Measurements from ENCODE around the gene EOMES.

Gene EOMES

DNA sequence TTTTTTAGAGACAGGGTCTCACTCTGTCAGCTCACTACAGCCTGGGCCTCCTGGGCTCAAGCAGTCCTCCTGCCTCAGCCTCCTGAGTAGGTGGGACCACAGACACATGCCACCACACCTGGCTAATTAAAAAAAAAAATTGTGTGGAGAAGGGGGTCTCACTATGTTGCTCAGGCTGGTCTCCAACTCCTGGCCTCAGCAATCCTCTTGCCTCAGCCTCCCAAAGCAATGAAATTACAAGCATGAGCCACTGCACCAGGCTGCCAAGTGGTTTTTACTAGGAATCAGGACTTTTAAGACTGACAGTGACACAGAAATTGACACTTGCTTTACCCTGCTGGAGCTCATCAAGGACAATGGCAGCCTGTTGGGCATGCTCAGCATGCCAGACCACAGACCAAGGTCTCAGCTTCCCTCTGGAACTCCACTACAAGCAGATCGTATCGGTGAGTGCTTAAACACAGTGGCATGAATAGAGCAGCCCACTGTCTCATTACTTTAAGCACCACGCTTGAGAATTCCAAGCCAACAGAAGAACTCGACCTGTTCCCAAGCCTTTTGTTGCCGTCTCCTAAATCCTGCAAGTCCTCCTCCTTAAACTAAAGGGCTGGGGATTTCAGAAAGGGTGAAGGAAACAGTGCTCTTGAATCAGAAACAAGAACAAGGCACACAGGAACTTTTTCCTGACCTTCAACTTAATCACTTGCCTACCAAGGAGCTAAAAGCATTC lies 41.4 kb downstream of the EOMES start:
- DNase-seq (ENCODE audit: low spot score): no peak

GRCh38 chr3:27679691-27680090 lies 42.4 kb downstream of the EOMES start:
- DNase-seq (ENCODE audit: low spot score): no peak

DNA sequence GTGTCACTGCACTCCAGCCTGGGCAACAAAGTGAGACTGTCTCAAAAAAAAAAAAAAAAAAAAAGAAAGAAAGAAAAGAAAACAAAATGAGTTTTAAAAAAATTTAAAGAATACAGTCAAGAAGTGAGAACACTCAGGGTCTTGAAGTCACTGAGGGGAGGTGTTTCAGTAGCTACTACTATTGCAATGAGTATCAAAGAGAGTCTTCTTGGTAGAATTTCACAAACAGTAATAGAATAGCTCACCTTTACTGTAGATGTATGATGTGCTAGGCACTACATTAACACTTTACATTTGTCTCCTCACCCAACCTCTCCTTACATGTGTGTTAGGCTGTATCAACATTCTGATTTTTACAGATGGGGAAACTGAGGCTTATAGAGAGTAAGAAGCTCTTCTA lies 43.9 kb downstream of the EOMES start:
- no peak for DNase-seq (ENCODE audit: low spot score)

GRCh38 chr3:27677565-27677964 lies 44.6 kb downstream of the EOMES start:
- DNase-seq (ENCODE audit: low spot score): no peak

DNA sequence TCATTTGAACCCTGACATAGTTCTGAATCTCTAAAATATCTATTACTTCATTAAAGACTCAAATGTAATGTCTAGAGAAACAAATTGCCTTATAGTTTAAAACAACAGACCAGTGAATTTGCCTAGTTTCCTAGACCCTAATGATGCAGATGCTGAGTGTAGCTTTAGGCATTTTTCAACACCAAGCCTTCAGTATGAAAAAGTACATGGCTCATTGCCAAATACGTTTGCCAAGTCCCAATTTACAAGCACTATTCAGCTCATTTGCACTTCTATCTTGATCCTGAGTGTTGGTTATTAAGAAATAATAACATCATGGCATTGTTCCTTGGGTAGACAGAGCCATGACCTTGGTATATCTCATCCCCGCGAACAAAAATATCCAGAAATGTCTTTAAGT lies 46.8 kb downstream of the EOMES start:
- DNase-seq (ENCODE audit: low spot score): no peak

GRCh38 chr3:27673701-27674100 lies 48.4 kb downstream of the EOMES start:
- DNase-seq (ENCODE audit: low spot score): no peak

GRCh38 chr3:27671101-27671500 lies 51.0 kb downstream of the EOMES start:
- no peak for DNase-seq (ENCODE audit: low spot score)

DNA sequence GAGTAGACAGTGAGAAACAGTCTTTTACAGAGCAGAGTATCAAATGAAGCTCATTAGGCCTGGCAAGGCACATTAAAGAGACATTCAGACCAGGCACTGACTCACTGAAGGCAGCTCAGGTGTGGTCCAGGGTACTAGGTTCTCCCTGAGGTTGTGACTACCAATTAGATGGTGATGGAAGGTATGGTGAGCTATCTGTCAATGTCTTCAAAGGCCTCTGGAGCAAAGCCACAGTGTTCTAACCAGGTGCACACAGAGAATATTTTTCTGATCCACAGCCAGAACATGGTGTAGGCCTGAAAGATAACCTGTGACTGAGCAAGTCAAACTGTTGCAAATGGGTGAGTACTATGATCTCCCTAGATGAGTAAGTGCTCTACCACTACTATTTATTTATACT lies 51.5 kb downstream of the EOMES start:
- no peak for DNase-seq (ENCODE audit: low spot score)

DNA sequence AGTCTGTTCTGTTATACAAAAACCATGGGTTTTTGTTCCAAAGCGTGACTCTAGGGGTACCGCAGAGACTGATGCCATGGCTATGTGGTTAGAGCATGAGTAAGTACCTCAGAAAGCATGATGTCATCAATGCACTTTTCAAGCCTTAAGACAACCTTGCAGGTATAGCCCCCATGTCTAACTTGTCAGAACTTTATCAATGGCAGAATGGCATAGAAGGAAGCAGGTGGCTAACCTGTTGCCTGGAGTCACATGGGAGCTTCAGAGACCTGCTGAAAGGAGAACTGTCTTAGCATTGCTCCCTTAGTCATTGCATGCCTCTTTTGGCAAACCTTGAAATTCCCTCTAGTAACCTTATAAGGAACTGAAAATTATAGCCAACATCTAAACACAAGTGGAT lies 52.5 kb downstream of the EOMES start:
- DNase-seq (ENCODE audit: low spot score): no peak

DNA sequence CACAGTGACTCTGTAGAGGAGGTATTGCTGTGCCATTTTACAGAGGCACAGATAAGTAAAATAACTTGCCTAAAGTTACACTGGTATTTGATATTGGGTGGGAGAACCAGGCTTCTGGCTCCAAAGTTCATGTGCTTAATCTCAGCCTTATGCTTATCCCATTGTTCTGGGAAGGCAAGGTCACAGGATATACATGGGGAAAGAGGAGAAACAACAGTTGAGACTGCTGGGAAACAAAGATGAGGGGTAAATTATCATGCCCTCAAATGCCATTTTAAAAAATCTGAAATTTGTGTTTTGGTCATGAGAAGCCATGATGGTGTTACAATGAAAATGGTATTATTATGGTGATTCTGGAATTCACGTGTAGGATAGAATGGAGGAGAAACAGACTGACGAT lies 54.4 kb downstream of the EOMES start:
- DNase-seq (ENCODE audit: low spot score): no peak

DNA sequence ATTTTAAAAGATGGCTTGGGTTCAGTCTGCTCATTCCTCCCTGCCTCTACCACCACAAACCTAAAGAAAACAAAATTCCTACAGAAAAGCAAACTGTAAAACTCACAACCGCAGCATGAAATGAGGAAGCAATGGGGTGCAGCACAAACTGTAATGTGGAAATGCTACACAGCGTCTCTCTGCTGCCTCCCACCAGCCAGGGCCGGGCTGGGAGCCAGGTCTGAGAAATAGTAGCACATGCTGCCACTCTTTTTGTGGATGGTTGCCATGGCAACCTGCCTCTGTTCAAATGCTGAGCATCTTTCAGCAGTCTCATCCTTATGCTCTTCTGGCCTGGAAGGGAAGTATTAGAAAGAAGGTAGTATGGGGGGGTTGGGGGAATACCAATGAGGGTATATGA lies 55.4 kb downstream of the EOMES start:
- no peak for DNase-seq (ENCODE audit: low spot score)

DNA sequence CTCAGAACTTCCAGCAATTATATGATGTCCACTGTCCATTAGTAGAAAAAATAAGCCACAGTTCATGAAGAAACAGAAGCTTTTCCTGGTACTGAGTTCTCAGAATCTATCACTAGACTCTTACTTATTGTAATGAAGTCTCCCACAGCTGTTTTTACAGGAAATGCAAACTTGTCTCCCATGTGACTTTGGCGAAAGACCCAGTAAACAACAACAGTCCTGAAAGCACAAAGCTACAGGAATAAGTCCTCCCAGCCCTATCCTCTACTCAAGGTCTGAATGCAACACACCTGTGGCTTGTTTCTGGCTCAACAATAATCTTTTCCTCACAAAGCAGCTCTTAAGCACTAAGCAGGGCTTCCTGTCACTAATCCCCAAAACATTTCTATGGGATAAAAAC lies 55.9 kb downstream of the EOMES start:
- no peak for DNase-seq (ENCODE audit: low spot score)

All from kidney capillary endothelial cell (primary cell).